HG03175 (cell line): Measurements from ENCODE around the gene CPNE5.

Experiments
- ATAC-seq: cut with Tn5 transposase; IDR thresholded peaks from one replicate; pipeline ENCODE4 v1.9.1; 2021; ENCODE audit warnings: mild to moderate bottlenecking, moderate library complexity; ENCODE audit not compliant: unreplicated experiment

The CPNE5 gene

GRCh38 chr6:36837022-36837339 is 2.3 kb downstream of the CPNE5 start:
- ATAC-seq: no peak

GRCh38 chr6:36836111-36837021 is 2.9 kb downstream of the CPNE5 start:
- no peak for ATAC-seq

- ATAC-seq: no peak
Measured at GRCh38 chr6:36834576-36835341, 4.5 kb downstream of the CPNE5 start.

GRCh38 chr6:36833182-36833789 is 6.0 kb downstream of the CPNE5 start:
- ATAC-seq: no peak

- ATAC-seq: no peak
Measured at GRCh38 chr6:36832313-36832712, 6.9 kb downstream of the CPNE5 start.

GRCh38 chr6:36830577-36830976 is 8.7 kb downstream of the CPNE5 start:
- no peak for ATAC-seq

GRCh38 chr6:36829919-36830544 is 9.2 kb downstream of the CPNE5 start:
- no peak for ATAC-seq

- no peak for ATAC-seq
Measured at GRCh38 chr6:36827261-36828079, 11.8 kb downstream of the CPNE5 start.

GRCh38 chr6:36826520-36827227 is 12.6 kb downstream of the CPNE5 start:
- no peak for ATAC-seq

GRCh38 chr6:36825994-36826393 is 13.2 kb downstream of the CPNE5 start:
- ATAC-seq: no peak

- no peak for ATAC-seq
Measured at GRCh38 chr6:36825452-36825851, 13.8 kb downstream of the CPNE5 start.

- ATAC-seq: no peak
Measured at GRCh38 chr6:36824253-36824652, 15.0 kb downstream of the CPNE5 start.

GRCh38 chr6:36823421-36824096 is 15.7 kb downstream of the CPNE5 start:
- ATAC-seq: no peak

GRCh38 chr6:36822506-36823269 is 16.6 kb downstream of the CPNE5 start:
- no peak for ATAC-seq

GRCh38 chr6:36821581-36822335 is 17.5 kb downstream of the CPNE5 start:
- no peak for ATAC-seq

- ATAC-seq: no peak
Measured at GRCh38 chr6:36820700-36821580, 18.3 kb downstream of the CPNE5 start.

- no peak for ATAC-seq
Measured at GRCh38 chr6:36818756-36819155, 20.5 kb downstream of the CPNE5 start.
